Measurements from ENCODE around the gene MECR.

MECR gene

DNA sequence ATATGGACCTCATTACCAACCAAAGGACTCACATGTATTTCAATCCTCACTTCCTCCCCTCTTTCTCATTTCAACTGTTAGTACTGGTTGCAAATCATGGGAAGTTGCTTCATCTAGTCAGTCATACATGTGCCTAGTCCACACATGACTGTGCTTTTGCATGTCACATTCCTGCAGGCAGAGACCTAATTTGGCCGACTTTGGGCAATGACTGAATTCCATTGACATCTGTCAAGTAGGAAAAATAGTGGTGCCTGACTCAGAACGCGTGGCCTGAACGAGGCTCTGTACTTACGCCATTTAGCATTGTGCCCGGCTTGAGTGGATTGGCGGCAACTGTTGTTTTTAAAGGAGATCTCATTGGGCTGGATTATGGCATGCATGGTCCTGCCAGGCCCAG lies 23.6 kb upstream of the MECR start:
- DNase-seq, result peak in 1 of 2 experiments; percentile 16

DNA sequence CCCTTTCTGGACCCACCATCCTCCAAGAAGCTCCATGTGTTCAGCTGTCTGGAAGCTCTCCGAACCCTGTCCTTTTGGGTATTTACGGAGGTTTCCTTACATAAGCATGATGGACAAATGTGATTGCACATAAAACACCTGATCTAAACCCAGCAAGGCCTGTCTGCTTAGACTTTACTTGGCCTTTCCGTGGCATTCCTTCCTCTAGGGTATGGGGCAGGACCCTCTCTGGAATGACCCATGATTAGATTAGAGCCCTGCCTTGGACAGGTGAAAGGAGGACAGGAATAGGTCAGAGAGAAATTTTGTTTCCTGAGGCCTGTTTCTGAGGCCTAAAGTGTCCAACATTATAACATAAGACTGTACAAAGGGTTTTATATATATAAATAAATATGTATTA lies 22.4 kb upstream of the MECR start:
- no peak for DNase-seq

DNA sequence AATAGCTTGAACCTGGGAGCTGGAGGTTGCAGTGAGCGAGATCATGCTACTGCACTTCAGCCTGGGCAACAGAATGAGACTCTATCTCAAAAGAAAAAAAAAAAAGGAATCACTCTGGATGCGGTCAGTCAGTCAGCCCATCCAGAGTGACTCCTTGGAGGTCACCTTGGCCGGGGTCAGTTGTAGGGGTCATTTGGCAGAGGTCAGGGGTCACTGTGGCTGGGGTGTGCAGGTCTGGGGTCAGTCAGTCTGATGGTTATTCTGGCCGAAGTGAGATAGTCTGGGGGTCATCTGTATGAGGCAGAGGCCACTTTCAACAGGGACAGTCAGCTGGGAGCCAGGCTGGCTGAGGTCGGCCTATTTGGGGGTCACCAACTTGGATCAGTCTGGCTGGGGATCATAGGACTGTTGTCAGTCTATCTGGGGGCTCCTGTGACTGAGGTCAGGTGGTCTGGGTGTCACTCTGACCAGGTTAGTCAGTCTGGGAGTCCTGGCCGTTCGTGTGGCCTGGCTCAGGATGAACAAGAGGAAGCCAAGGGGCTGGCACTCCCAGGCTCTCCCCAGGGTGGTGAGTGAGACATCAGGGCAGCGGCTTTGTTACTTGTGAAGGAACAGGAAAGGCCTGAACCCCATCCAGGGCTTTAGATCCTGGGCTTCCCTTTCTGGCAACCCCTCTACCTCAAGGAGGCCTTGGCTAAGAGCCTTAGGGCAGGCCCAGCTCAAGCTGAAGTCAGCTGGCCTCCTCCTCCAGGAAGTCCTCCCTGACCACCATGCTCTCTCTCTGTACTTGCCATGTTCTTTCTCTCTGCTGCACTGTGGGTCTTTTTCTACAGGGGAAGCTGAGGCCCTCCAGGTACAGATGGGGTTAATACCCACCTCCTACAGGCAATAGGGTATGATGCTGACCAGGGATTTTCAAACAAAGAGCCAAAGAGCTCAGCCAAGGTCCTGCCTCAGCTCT lies 20.7 kb upstream of the MECR start:
- DNase-seq, result no peak

DNA sequence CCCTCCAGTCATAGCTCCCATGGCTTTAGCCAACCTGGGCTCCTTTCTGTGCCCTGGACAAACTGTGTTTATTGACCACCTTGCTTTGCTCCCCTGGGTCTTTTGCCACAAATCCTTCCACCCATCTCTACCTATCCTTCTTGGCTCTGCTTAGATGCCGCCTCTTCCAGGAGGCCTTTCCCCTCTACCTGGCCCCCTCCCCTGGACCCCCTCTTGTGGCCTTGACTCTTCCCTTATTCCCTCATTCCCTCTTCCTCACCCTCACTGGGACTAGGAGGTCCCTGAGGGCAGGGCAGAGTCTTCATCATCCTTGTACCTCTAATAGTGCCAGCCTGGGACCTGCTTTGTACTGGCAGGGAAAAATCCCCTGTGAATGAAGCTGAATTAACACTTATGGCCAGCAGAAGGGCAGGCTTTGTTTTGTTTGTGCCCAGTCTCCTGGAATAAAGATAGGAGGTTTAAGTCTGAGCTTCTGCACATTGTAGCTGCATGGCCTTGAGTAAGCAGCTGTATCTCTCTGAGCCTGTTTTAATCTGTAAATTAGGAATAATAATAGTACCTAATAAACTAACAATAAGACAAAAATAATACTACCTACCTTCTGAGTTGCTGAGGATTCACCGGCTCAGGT lies 19.3 kb upstream of the MECR start:
- DNase-seq, result no peak

DNA sequence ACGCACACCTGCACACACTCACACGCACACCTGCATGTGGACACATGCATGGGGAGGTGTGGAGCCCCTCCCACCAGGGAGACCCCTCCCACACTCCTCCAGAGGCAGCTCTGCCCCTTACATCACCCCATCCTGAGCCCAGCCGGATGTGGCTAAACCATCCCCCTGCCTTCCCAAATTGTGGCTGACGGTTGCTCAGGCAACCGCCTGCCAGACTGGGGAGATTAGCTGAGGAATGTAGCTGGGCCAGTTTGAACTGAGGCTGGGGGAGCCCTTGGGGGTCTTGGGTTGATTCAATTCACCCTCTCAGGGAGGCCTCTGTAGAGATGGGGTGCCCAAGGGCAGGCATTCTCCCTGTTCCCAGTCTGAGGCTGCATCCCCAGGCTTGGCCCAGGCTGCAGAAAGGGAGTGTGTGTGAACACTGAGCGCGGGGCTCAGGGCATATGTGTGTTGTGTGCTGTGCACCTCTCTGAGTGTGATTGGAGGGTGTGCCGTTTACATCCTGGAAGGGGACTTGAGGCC lies 18.5 kb upstream of the MECR start:
- no peak for DNase-seq

DNA sequence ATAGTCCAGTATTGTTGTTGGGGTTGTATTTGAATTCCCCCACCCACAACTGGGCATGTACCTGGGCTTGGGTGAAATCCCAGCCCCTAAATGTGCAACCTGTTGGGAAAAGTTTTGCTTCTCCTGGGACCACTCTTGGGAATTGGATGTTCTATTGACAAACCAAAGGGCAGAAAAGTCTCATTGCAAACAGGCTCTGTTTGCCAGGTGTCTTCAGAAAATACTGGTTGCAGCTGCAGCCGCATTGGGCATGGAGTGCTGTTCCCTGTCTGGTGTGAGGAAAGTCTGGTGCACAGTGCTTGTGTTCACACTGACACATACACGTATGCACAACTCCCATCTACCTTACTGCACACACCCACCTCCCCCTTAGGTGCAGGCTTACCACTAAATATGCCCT lies 17.7 kb upstream of the MECR start:
- no peak for DNase-seq

DNA sequence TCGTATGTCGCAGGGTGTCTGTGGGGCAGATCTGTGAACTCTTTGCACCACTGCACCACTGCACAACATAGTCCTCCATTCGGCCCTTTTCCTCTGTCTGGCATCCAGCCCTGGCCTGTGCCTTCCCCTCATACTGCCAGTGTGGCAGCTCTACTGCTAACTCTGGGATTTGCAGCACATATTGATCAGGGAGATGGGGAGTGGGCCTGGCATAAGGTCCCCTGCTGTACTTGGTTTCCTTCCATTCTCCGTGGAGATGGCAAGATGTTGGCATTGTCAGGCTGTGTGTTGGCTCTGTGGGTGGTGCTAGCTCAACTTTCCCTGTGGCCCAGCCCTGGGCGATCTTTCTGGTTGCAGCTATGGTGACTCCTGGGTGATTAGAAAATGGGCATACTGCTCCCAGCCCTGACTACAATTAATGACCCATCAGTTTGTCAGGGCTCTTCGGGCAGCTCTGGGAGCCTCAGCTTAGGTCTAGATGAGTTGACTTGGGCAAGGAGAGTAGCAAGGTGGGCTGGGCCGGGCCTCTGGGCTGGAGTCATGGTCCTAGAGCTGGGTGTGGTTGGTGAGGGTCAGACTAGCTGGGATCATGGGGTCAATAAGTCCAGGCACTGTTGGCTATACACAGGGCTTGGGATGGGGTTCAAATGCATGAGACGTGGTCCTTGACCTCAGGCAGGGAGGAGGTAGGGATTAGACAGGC lies 17.0 kb upstream of the MECR start:
- no peak for DNase-seq

DNA sequence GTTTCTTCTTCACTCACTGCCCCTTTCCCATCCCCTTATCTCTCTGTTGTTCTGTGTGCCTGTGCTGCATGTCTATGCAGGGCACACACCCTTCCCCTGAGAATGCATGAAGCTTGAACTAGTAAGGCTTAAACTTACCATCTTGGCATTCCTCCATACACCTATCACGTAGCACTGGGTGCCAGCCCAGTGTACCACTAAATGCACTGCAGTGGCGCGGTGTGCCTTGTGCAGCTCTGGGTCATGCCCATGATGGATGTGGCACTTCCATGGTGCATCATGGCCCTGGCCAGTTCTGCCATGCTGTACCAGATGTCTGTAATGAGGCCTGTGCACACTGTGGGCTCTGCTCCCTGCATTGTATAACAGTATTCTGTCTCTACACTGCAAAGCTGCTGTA lies 16.3 kb upstream of the MECR start:
- DNase-seq, result no peak

DNA sequence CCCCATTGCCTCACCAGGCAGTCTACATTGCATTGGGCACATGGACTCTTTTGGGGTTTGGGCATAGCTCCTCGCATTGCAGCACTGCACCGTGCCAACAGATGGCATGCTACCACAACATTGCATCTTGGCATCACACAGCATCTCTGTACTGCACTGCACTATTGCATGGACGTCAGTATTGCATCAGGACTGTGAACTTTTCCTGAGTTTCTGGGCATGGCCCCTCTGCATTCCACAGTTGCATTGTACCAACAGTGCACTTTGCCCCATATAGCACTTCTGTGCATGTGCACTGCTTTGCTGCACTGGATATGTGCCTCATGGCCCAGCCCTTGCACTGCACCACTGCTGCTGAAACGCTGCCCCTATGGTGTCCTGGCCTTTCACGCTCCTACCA lies 15.1 kb upstream of the MECR start:
- DNase-seq, result peak; percentile 25 to 52

DNA sequence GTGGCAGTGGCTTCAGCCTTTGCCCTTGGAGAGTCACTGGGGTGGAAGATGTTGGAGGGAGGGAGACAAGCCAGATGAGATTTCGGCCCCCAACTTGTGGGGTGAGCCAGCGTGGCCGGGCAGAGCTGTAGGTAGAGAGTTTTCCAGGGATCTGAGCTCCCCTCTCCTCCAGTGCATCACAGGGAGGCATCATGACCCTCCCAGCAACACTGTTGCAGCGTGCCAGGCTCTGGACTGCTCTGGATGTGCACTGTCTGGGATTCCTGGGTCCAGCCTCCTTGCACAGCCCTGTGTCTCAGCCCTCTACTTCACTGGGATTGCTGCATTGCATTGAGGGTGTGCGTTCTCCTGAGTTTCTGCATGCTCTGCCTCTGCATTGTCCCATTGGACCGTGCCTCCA lies 14.5 kb upstream of the MECR start:
- no peak for DNase-seq

DNA sequence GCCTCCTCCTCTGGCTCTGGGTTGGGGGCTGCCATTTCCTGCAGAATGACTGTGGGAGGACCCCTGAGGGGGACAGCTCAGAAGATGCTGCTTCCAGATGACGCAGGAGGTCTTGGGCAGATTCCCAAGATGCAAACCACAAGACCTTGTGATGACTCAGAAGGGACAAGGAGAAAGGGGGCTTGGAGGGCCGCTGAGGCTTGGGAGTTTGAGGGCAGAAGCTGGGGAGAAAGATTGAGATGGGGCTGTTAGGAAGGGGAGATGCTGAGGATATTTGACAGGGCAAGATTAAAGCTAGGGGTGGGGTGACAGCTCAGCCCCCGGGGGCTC lies 13.1 kb upstream of the MECR start:
- DNase-seq, result no peak

DNA sequence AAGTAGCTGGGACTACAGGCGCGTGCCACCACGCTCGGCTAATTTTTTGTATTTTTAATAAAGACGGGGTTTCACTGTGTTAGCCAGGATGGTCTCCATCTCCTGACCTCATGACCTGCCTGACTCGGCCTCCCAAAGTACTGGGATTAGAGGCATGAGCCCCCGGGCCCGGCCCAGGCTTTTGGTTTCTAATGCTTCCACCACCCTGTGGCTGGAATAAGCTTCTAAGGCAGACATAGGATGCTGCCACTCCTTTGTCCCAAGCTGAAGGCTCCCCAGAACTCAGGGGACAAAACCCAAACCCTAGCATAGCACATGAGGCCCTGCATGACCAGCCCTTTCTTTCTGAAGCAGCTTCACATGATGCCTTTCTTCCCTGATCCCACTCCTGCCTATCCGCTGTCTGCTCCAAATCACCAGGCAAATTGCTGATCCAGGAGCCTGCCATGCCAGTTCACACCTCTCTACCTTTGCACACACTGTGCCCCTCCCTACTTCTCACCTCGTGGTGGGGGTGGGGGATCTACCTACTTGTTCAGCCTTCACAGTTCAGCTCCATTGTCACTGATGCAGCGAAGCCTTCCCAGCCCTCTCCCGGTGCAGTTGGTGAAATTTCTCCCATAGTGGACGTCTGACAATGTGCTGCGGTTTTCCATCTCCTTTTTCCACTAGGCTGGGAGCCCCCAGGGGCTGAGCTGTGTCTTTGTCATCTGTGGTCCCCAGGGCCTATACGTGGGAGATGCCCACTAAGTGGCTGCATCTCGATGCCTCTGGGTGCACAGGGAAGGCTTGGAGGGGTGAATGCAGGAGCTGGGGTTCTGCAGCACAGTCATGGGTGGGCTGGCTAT lies 12.5 kb upstream of the MECR start:
- DNase-seq, result no peak

DNA sequence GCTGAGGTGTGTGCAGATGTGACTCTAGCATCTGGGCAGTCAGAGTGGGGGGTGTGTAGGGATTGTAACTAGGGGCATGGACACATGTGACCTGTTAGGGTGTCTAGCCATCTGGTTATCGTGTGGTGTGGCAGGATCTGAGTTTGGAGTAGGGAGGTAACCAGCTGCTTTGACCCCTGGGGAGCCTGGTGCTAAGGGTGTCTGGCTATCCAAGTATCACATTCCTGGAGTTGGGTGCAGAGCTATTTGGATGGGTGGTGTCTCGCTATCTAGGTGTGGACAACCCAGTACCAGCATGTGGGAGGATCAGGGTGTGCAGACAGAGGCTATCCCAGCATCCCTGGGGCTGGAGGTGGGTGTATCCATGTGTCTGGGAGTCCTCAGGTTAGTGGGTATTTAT lies 10.3 kb upstream of the MECR start:
- DNase-seq, result peak in 1 of 2 experiments; percentile 88

DNA sequence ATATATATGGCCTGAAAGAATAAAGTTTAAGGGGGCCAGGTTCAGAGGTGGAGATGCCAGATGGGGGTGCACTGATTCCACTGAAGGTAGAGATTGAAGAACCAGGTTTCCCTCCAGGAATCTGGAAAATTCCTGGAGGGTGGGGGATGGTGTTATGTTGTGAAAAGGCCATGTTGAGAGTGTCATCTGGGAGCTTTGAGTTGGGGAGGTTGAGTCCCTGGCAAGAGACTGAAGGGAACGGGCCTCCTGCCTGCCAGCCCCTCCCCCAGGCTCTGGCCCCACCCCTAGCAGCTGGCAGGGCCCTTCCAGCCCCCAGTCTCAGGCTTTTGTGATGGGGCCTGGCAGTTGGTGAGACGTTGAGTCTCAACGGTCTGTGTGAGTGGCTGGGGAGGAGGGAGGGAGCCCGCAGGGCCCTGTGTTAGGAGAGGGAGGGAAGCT lies 9.7 kb upstream of the MECR start:
- DNase-seq, result peak; percentile 59 to 88

DNA sequence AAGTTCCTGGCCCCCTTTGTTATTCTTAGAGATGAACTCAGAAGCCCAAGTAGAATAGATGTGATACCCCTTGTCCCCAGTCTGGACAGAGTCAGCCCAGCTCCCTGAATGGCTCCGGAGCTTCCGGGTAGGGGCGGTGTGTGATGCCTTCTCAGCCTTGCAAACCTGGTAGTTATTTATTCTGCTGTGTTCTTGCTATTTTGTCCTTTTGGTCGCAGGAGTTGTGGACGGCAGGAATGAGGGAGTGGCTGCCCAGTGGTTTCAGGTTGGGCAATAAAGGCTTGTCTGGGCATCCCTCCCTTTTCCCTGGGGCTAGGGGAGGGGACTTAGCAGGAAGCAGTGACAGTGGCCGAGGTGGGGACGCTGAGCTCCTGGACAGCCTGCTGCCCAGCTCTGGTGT lies 8.4 kb upstream of the MECR start:
- DNase-seq, result no peak

DNA sequence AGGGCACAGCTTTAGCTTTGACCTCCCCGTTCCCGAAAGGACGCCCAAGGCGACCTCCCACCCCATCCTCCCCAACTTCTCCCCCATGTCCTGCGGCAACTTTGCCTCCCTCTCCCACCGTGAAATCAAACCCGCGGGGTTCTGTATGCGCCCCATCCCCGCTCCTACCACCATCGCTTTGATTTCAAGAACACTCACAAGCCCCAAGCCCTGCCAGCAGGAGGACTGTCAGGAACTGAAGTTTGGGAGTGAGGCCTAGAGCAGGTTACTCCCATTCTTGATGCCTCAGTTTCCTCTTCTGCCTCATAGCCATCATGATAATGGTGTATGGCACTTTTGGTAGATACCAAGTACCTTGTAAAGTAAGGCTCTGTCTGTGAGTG lies 7.9 kb upstream of the MECR start:
- no peak for DNase-seq

DNA sequence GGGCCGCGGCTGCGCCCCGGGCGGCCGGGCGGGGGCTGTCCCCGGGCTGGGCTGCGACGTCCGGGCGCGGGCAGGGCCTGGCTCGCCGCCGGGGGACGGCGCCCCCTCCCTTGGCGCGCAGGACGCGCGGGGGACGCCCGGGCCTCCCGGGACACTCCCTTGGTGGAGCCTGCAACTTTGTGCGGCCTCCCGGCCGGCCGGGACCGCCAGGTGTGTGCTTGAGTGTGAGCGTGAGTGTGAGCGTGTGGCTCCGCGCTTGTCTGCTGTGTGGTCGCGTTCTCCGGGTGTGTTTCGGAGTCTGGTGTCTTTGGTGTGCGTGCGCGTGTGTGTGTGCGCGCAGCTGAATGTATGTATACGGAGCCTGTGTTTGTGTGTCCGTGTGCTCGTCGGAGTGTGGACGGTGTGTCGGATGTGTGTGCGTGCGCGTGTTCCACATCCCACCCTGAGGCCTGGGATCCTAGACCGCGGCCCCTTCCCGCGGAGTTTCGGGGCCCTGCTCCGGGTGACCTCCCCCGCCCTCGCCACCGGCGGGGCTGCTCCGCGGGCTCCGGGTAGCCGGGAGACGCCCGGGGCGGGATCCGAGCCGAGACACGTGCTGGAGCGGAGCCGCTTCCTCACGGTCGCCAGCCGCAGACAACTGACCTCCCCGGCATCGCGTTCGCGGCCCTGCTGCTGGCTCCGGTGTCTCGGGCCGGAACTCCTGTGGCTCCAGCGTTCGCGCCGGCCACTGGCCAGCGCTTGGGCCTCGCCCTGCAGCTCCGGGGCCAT lies 7.3 kb upstream of the MECR start:
- DNase-seq, result peak in 1 of 2 experiments; percentile 11

DNA sequence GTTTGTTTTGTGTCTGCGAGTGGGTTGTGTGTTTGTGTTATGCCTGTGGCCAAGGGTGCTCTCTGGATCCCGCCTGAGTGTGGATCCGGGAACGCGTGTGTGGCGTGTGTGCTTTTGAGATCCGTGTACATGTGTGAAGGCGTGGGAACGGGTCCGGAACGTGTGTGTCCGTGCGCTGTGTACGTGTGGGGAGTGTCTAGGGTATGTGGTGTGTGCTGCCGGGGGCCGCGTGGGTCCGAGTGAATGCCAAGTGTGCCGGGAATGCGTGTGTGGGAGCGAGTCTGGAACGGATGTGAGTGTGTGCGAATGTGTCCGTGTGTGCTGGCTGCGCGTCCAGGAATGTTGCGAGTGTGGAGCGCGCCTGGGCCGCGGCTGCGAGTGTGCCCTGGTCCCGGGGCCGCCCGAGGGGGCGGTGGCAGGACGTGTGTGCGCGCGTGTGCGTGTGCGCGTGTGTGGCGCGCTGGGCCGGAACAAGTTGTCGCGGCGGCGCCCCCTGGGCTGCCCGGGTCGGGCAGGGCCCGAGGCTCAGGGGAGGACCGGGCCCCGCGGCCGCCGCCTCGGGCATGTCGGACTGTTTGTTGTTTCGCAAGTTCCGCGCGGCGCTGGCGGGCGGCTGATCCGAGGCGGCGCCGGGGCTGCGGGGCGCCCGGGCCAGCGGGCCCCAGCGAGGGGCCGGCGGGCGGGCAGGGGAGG lies 6.5 kb upstream of the MECR start:
- DNase-seq, result peak in 1 of 2 experiments; percentile 35

DNA sequence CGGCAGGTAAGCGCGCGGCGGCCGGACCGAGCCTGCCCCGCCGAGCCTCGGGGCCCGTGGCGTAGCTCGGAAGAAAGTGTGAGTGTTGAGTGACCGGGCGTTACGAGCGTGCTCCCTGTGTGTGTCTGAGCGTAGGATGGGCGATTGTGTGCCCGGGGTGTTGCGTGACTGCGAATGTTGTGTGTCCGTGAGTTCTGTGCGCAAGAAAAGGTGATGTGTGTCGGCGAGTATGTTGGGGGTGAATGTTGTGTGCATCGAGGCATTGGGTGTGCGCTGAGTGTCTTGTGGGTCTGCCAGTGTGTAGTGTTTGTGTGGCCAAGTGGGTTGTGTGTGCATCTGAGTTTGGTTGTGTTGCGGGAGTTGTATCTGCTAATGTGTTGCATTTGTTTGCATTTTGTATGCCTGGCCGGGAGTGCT lies 6.0 kb upstream of the MECR start:
- DNase-seq, result peak in 1 of 2 experiments; percentile 18

DNA sequence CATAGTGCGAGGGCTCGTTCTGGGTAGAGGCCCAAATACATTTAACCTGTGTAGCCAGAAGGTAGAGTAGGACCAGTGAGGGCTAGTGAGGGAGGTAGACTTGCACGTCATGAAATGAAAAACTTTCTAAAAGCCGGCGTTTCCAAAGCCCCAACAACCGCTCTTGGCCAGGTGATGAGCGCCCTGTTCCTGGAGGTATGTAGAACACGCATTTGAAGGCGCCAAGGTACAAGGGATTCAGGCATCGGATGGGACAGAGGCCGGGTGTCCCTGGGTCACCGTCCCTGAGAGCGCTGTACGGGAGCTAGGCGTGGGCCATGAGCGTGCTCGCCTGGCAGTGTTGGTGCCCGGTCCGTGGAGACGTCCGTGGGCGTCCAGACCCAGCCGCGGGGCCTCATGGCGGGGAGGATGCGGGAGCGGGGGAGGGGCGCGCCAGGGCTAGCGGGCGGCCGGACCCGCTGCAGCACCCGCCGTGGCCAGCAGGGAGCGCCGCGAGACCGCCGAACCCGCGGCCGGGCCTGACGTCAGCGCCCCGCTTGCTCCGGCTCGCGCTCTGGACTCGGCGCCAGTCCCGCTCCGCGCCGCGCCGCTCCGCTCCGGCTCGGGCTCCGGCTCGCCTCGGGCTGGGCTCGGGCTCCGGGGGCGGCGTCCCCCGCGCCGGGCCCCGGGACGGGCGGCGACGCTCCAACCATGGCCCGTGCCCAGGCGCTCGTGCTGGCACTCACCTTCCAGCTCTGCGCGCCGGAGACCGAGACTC lies 5.4 kb upstream of the MECR start, which contains the start of gene PTPRU:
Gene PTPRU, plus strand, starts transcription at position 568 of the 757 bp plus-strand sequence. Its CDS starts 123 bp downstream, at position 691.
- DNase-seq, result peak; percentile 24 to 47
